GM19438 (cell line): Measurements from ENCODE around the gene COL4A5.

ENCODE experiments used
- ATAC-seq: cut with Tn5 transposase; IDR thresholded peaks from one replicate; pipeline ENCODE4 v1.9.1; 2021; ENCODE audit warnings: low read depth; ENCODE audit not compliant: unreplicated experiment

COL4A5 gene

GRCh38 chrX:108736509-108737479 is 297.2 kb downstream of the COL4A5 start, which contains the start of gene IRS4:
Gene IRS4, minus strand, starts transcription at chrX:108736563.
- no peak for ATAC-seq

GRCh38 chrX:108737754-108738153 is 298.1 kb downstream of the COL4A5 start:
- ATAC-seq, result no peak

GRCh38 chrX:108740299-108740774 is 300.7 kb downstream of the COL4A5 start:
- no peak for ATAC-seq
